ENCODE data around the gene DDX1.
A peak's percentile ranks its signal among the peaks of the same experiment; 100 is the strongest.

GRCh38 chr2:15546297-15547098 lies 45.2 kb upstream of the DDX1 start:
- TF ChIP-seq CTCF (conservative IDR thresholded peaks at IDR 0.05; ENCODE audit: low read length) (peak; percentile 84), EZH2phosphoT487 (IDR thresholded peaks at IDR 0.05; ENCODE audit: borderline replicate concordance, low read depth, low read length) (no peak)
